Endodermal cell (in vitro differentiated cells): ENCODE results near the gene PDLIM4. TPM values are rescaled to one million over a fixed set of nuclear protein-coding genes. Genes with fewer than 3 reads are reported as not detected.

Experiments
- DNase-seq: peaks from one replicate; pipeline ENCODE4 v3.0.0-alpha.2; 2017
- H3K27ac ChIP-seq: 2 replicates; pipeline ENCODE4 v1.5.1; 2013; ENCODE audit warnings: mild to moderate bottlenecking, low read depth, low read length, moderate library complexity
- H3K27me3 ChIP-seq: 2 replicates; pipeline ENCODE4 v1.6.1; 2013; ENCODE audit warnings: mild to moderate bottlenecking, low read length, moderate library complexity; ENCODE audit not compliant: insufficient read depth, control insufficient read depth, poor library complexity, severe bottlenecking
- H3K36me3 ChIP-seq: 2 replicates; pipeline ENCODE4 v1.7.0; 2013; ENCODE audit warnings: mild to moderate bottlenecking, low read length, moderate library complexity; ENCODE audit not compliant: control insufficient read depth, insufficient read depth
- H3K4me1 ChIP-seq: one replicate; pipeline ENCODE4 v1.7.0; 2013; ENCODE audit warnings: low read length; ENCODE audit not compliant: control insufficient read depth, insufficient read depth
- H3K4me3 ChIP-seq: 2 replicates; pipeline ENCODE4 v1.5.1; 2013; ENCODE audit warnings: mild to moderate bottlenecking, low read length, moderate library complexity
- H3K9ac ChIP-seq: 2 replicates; pipeline ENCODE4 v1.6.1; 2013; ENCODE audit warnings: mild to moderate bottlenecking, low read length, moderate library complexity; ENCODE audit not compliant: poor library complexity, severe bottlenecking; ENCODE audit errors: extremely low read depth
- H3K9me3 ChIP-seq: 2 replicates; pipeline ENCODE4 v1.6.1; 2013; ENCODE audit warnings: mild to moderate bottlenecking, low read length, moderate library complexity; ENCODE audit not compliant: control insufficient read depth
- H3K27ac Mint-ChIP-seq: 2 replicates; pipeline ENCODE4 v1.8.0; 2020; ENCODE audit warnings: mixed read lengths
- H3K27me3 Mint-ChIP-seq: 2 replicates; pipeline ENCODE4 v1.8.0; 2021; ENCODE audit warnings: mild to moderate bottlenecking, mixed read lengths; ENCODE audit not compliant: insufficient read depth
- H3K36me3 Mint-ChIP-seq: 2 replicates; pipeline ENCODE4 v1.8.0; 2020; ENCODE audit warnings: low read depth, mixed read lengths
- H3K4me1 Mint-ChIP-seq: 2 replicates; pipeline ENCODE4 v1.8.0; 2020; ENCODE audit warnings: mixed read lengths
- H3K4me3 Mint-ChIP-seq: 2 replicates; pipeline ENCODE4 v1.8.0; 2020; ENCODE audit warnings: mild to moderate bottlenecking, moderate library complexity, mixed read lengths
- H3K9me3 Mint-ChIP-seq: 2 replicates; pipeline ENCODE4 v1.8.0; 2020; ENCODE audit warnings: mild to moderate bottlenecking, mixed read lengths
- WGBS, 2 experiments: methylation state at CpG; one replicate each; pipeline versions ENCODE4 v1.1.5 to v1.1.7; 2013; ENCODE audit warnings: missing lambda C conversion rate in 2 of 2, mixed read lengths in 1 of 2; ENCODE audit not compliant: insufficient coverage in 1 of 2, insufficient read length in 1 of 2; 5-methylcytosine and 5-hydroxymethylcytosine counted together
- total RNA-seq, 2 donors: library from RNA; stranded (reverse); fragmentation: NEBNext Ultra II Directional in 1 of 2; extraction: Animal tissue kit (Norgen Biotek cat#: 25700) in 1 of 2; gene quantifications; 2 replicates in 1 of 2; 3 replicates in 1 of 2; pipeline ENCODE4 v1.2.1, GENCODE V29; 2021
- TF ChIP-seq, protein P1 (sequence below): fragments of 200-600 bp; sonication (generic); conservative IDR thresholded peaks from 2 replicates; pipeline ENCODE4 v1.5.0; 2021; ENCODE audit warnings: antibody characterized with exemption, mild to moderate bottlenecking

PDLIM4 gene
- total RNA-seq, 2 donors from 2014 or later: 9.0 to 11.2 TPM

DNA sequence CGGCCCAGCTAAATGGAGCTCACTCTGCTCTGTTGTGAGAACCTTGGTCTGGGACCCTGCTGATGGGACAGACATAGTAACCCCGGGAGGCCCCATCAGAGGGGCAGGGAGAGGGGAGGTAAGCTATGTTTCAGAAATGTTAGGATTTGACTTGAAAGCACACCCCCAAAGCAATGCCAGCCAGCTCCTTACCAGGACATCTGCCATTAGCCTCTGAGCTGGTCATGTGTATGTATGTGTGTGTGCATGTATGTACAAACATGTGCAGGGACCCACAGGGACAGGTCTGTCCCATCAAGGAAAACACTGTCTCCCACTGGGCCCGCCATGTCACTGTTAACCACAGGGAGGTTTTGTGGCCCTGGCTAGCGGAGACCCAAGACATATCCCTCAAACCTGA is 51.2 kb downstream of the PDLIM4 start:
- Mint-ChIP-seq H3K36me3 (no peaks in the 10 kb centered on the region), H3K27ac (no peak overlapping the region), H3K4me3 (no peak overlapping the region), H3K4me1 (peaks cover 2% of the 10 kb centered on the region), H3K27me3 (peaks cover 3% of the 10 kb centered on the region), H3K9me3 (peaks cover 7% of the 10 kb centered on the region)
- Histone ChIP-seq H3K4me3 (no peak overlapping the region), H3K27me3 (no peaks in the 10 kb centered on the region), H3K9ac (no peak overlapping the region), H3K9me3 (peaks cover 13% of the 10 kb centered on the region), H3K36me3 (no peaks in the 10 kb centered on the region), H3K4me1 (no peaks in the 10 kb centered on the region), H3K27ac (no peak overlapping the region)
- TF ChIP-seq, protein P1, sequence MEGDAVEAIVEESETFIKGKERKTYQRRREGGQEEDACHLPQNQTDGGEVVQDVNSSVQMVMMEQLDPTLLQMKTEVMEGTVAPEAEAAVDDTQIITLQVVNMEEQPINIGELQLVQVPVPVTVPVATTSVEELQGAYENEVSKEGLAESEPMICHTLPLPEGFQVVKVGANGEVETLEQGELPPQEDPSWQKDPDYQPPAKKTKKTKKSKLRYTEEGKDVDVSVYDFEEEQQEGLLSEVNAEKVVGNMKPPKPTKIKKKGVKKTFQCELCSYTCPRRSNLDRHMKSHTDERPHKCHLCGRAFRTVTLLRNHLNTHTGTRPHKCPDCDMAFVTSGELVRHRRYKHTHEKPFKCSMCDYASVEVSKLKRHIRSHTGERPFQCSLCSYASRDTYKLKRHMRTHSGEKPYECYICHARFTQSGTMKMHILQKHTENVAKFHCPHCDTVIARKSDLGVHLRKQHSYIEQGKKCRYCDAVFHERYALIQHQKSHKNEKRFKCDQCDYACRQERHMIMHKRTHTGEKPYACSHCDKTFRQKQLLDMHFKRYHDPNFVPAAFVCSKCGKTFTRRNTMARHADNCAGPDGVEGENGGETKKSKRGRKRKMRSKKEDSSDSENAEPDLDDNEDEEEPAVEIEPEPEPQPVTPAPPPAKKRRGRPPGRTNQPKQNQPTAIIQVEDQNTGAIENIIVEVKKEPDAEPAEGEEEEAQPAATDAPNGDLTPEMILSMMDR: no peak
- no peak for DNase-seq
- 95 to 100% methylated on average over 4 of the region's 4 CpGs for WGBS, 2 experiments

DNA sequence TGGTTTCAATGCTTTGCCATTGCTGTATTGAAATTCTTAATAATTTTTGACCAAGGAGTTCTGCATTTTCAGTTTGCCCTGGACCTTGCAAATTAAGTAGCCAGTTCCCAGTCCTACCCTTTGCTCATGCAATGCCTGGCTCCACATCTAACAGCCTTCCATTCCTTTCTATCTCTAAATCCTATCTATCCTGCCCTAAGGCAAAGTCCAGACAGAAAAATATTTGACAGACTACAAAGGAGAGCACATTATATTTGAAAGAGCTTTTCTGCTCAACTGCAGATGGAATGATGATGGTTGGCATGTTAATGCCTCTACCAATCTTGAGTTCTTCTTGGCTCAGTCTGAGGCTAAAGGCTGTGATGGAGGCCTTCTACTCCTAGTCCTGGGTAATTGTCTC is 52.2 kb downstream of the PDLIM4 start:
- Histone ChIP-seq H3K27ac (no peak overlapping the region), H3K9me3 (peaks cover 13% of the 10 kb centered on the region), H3K9ac (no peak overlapping the region), H3K36me3 (no peaks in the 10 kb centered on the region), H3K4me1 (no peaks in the 10 kb centered on the region), H3K27me3 (no peaks in the 10 kb centered on the region), H3K4me3 (no peak overlapping the region)
- no peak for DNase-seq
- peaks cover 6% of the 10 kb centered on the region for H3K9me3 Mint-ChIP-seq
- TF ChIP-seq, protein P1: no peak
- H3K36me3 Mint-ChIP-seq: no peaks in the 10 kb centered on the region
- H3K4me3 Mint-ChIP-seq: no peak overlapping the region
- no peaks in the 10 kb centered on the region for H3K4me1 Mint-ChIP-seq
- H3K27me3 Mint-ChIP-seq: peaks cover 4% of the 10 kb centered on the region
- no peak overlapping the region for H3K27ac Mint-ChIP-seq

DNA sequence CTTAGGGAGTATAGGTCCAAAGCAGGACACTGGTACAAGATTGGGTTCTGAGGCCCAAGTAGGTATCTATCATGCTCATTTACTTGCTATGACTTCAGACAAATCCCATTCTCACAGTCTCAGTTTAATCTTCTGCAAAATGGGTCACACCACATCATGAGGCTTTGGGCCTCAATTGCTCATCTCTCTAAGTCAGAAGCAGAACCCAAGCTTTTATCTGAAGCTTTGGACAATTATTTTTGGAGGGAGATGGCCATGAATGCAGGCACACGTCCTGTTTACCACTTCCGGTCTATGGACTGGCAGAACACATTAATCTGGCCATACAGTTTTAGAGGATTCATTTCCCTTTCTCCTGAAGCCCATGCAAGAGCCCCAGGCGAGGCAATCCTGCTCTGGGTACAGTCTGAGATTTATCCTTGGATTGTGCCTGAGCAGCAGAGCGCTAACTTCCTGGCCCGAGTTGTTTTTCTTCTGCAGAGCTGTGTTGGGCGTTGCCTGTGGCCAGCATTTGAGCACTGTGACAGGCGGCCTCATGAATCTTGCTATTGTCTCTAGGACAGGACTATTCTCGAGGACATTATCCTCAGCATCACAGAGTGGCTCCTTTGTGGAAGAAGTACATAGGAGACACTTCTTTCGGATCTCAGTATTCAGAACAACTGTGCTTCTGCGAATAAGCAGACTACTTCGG is 52.8 kb downstream of the PDLIM4 start:
- Mint-ChIP-seq H3K27me3 (peaks cover 6% of the 10 kb centered on the region), H3K4me3 (no peak overlapping the region), H3K9me3 (peaks cover 3% of the 10 kb centered on the region), H3K27ac (no peak overlapping the region), H3K36me3 (no peaks in the 10 kb centered on the region), H3K4me1 (no peaks in the 10 kb centered on the region)
- TF ChIP-seq, protein P1: no peak
- no peak overlapping the region for H3K9ac ChIP-seq
- no peaks in the 10 kb centered on the region for H3K36me3 ChIP-seq
- peaks cover 8% of the 10 kb centered on the region for H3K9me3 ChIP-seq
- DNase-seq: no peak
- no peaks in the 10 kb centered on the region for H3K4me1 ChIP-seq
- no peak overlapping the region for H3K4me3 ChIP-seq
- no peak overlapping the region for H3K27ac ChIP-seq
- no peaks in the 10 kb centered on the region for H3K27me3 ChIP-seq
- 86 to 91% methylated on average over 9 to 11 of the region's 11 CpGs for WGBS, 2 experiments
